ENCODE results near the gene ASMT. TPM values are rescaled to one million over a fixed set of nuclear protein-coding genes. Genes with fewer than 3 reads are reported as not detected.

The ASMT gene
- total RNA-seq, 1 donor from 2014 or later, result not detected

GRCh38 chrX:1673337-1673736 lies 58.5 kb downstream of the ASMT start:
- no peak overlapping the region for H3K4me3 Mint-ChIP-seq (ENCODE audit: unreplicated experiment)
- Histone ChIP-seq H3K27me3 (ENCODE audit: insufficient read depth, low read length) (no peaks in the 10 kb centered on the region), H3K4me1 (ENCODE audit: insufficient read depth, low read length) (no peaks in the 10 kb centered on the region), H3K36me3 (ENCODE audit: insufficient read depth, low read length) (no peaks in the 10 kb centered on the region), H3K9me3 (ENCODE audit: insufficient read depth, low read depth, low read length) (no peaks in the 10 kb centered on the region), H4K20me1 (ENCODE audit: insufficient read depth, low read length) (no peaks in the 10 kb centered on the region), H2AFZ (ENCODE audit: low read depth, low read length) (no peak overlapping the region), H3K4me2 (ENCODE audit: low read length) (no peak overlapping the region), H3K27ac (ENCODE audit: low read depth, low read length) (no peak overlapping the region), H3K79me2 (ENCODE audit: insufficient read depth, low read length) (no peaks in the 10 kb centered on the region), H3K9ac (ENCODE audit: low read length) (no peak overlapping the region), H3K4me3 (ENCODE audit: insufficient read depth, low read depth, low read length) (no peak overlapping the region)
- peaks cover 2% of the 10 kb centered on the region for H3K27me3 Mint-ChIP-seq (ENCODE audit: low read depth, unreplicated experiment)
- no peak overlapping the region for H3K27ac Mint-ChIP-seq (ENCODE audit: unreplicated experiment)
- peaks cover 4% of the 10 kb centered on the region for H3K9me3 Mint-ChIP-seq (ENCODE audit: unreplicated experiment)
- FAIRE-seq (no peak), DNase-seq (ENCODE audit: low read depth) (no peak)
- TF ChIP-seq EZH2 (IDR thresholded peaks at IDR 0.05; ENCODE audit: insufficient read depth, low read length), result no peak
- TF ChIP-seq CTCF (IDR thresholded peaks at IDR 0.05; ENCODE audit: insufficient read depth, low read depth, low read length), result peak; percentile 59
- no peaks in the 10 kb centered on the region for H3K4me1 Mint-ChIP-seq (ENCODE audit: low read depth, unreplicated experiment)
- no peaks in the 10 kb centered on the region for H3K36me3 Mint-ChIP-seq (ENCODE audit: low read depth, unreplicated experiment)

- H3K27ac ChIP-seq (ENCODE audit: low read depth, low read length), result no peak overlapping the region
- no peak overlapping the region for H2AFZ ChIP-seq (ENCODE audit: low read depth, low read length)
- peaks cover 2% of the 10 kb centered on the region for H3K4me1 Mint-ChIP-seq (ENCODE audit: low read depth, unreplicated experiment)
- no peaks in the 10 kb centered on the region for H3K36me3 Mint-ChIP-seq (ENCODE audit: low read depth, unreplicated experiment)
- no peaks in the 10 kb centered on the region for H3K4me1 ChIP-seq (ENCODE audit: insufficient read depth, low read length)
- no peak overlapping the region for H3K4me3 ChIP-seq (ENCODE audit: insufficient read depth, low read depth, low read length)
- peaks cover 3% of the 10 kb centered on the region for H3K9me3 Mint-ChIP-seq (ENCODE audit: unreplicated experiment)
- no peak overlapping the region for H3K4me2 ChIP-seq (ENCODE audit: low read length)
- DNase-seq (ENCODE audit: low read depth) (no peak), FAIRE-seq (no peak)
- H3K36me3 ChIP-seq (ENCODE audit: insufficient read depth, low read length), result no peaks in the 10 kb centered on the region
- no peaks in the 10 kb centered on the region for H3K27me3 Mint-ChIP-seq (ENCODE audit: low read depth, unreplicated experiment)
- H4K20me1 ChIP-seq (ENCODE audit: insufficient read depth, low read length), result no peaks in the 10 kb centered on the region
- no peak overlapping the region for H3K9ac ChIP-seq (ENCODE audit: low read length)
- no peaks in the 10 kb centered on the region for H3K9me3 ChIP-seq (ENCODE audit: insufficient read depth, low read depth, low read length)
- TF ChIP-seq CTCF (IDR thresholded peaks at IDR 0.05; ENCODE audit: insufficient read depth, low read depth, low read length) (no peak), EZH2 (IDR thresholded peaks at IDR 0.05; ENCODE audit: insufficient read depth, low read length) (no peak)
- no peaks in the 10 kb centered on the region for H3K27me3 ChIP-seq (ENCODE audit: insufficient read depth, low read length)
- H3K4me3 Mint-ChIP-seq (ENCODE audit: unreplicated experiment), result no peak overlapping the region
- no peak overlapping the region for H3K27ac Mint-ChIP-seq (ENCODE audit: unreplicated experiment)
- H3K79me2 ChIP-seq (ENCODE audit: insufficient read depth, low read length), result no peaks in the 10 kb centered on the region
Observed at GRCh38 chrX:1676866-1677265, 62.0 kb downstream of the ASMT start.

GRCh38 chrX:1679238-1679637 lies 64.4 kb downstream of the ASMT start:
- no peak overlapping the region for H2AFZ ChIP-seq (ENCODE audit: low read depth, low read length)
- H3K79me2 ChIP-seq (ENCODE audit: insufficient read depth, low read length), result no peaks in the 10 kb centered on the region
- H3K9ac ChIP-seq (ENCODE audit: low read length), result no peak overlapping the region
- peak overlapping the region; percentile 71 for H3K4me3 Mint-ChIP-seq (ENCODE audit: unreplicated experiment)
- H3K27me3 Mint-ChIP-seq (ENCODE audit: low read depth, unreplicated experiment), result no peaks in the 10 kb centered on the region
- TF ChIP-seq EZH2 (IDR thresholded peaks at IDR 0.05; ENCODE audit: insufficient read depth, low read length), result no peak
- TF ChIP-seq CTCF (IDR thresholded peaks at IDR 0.05; ENCODE audit: insufficient read depth, low read depth, low read length), result no peak
- H3K36me3 ChIP-seq (ENCODE audit: insufficient read depth, low read length), result no peaks in the 10 kb centered on the region
- FAIRE-seq, result no peak
- no peak overlapping the region for H3K4me2 ChIP-seq (ENCODE audit: low read length)
- H3K27ac Mint-ChIP-seq (ENCODE audit: unreplicated experiment), result peak overlapping the region; percentile 34
- no peaks in the 10 kb centered on the region for H3K9me3 ChIP-seq (ENCODE audit: insufficient read depth, low read depth, low read length)
- peaks cover 3% of the 10 kb centered on the region for H3K36me3 Mint-ChIP-seq (ENCODE audit: low read depth, unreplicated experiment)
- no peak for DNase-seq (ENCODE audit: low read depth)
- no peak overlapping the region for H3K27ac ChIP-seq (ENCODE audit: low read depth, low read length)
- peaks cover 10% of the 10 kb centered on the region for H3K9me3 Mint-ChIP-seq (ENCODE audit: unreplicated experiment)
- peaks cover 2% of the 10 kb centered on the region for H3K4me1 Mint-ChIP-seq (ENCODE audit: low read depth, unreplicated experiment)
- no peak overlapping the region for H3K4me3 ChIP-seq (ENCODE audit: insufficient read depth, low read depth, low read length)
- no peaks in the 10 kb centered on the region for H3K27me3 ChIP-seq (ENCODE audit: insufficient read depth, low read length)
- no peaks in the 10 kb centered on the region for H4K20me1 ChIP-seq (ENCODE audit: insufficient read depth, low read length)
- peaks cover under 1% of the 10 kb centered on the region for H3K4me1 ChIP-seq (ENCODE audit: insufficient read depth, low read length)

Measured in astrocyte (in vitro differentiated cells and primary cell).